Mesendoderm (in vitro differentiated cells): ENCODE data around the gene CUL4A.
"Not testable (repeated sequence)": the region's sequence is repeated elsewhere in the genome, so short reads cannot be mapped to it uniquely, and the experiment has no call there.

Experiments
- DNase-seq: peaks from one replicate; pipeline ENCODE4 v3.0.0; 2013
- H2AK5ac ChIP-seq: 2 replicates; pipeline ENCODE4 v1.6.1; 2013; ENCODE audit warnings: low read length, inconsistent platforms
- H2BK120ac ChIP-seq: 2 replicates; pipeline ENCODE4 v1.6.1; 2013; ENCODE audit warnings: low read depth, mild to moderate bottlenecking, low read length, moderate library complexity, mixed read lengths
- H2BK15ac ChIP-seq: replicated peaks from 2 replicates; pipeline ENCODE4 v1.6.1; 2013; ENCODE audit warnings: low read depth, mild to moderate bottlenecking, moderate library complexity
- H2BK5ac ChIP-seq: 2 replicates; pipeline ENCODE4 v1.6.1; 2013; ENCODE audit warnings: low read length, inconsistent platforms
- H3K18ac ChIP-seq: 2 replicates; pipeline ENCODE4 v1.6.1; 2013; ENCODE audit warnings: mild to moderate bottlenecking, low read length, mixed read lengths
- H3K23ac ChIP-seq: one replicate; pipeline ENCODE4 v1.6.1; 2013; ENCODE audit warnings: low read length
- H3K27ac ChIP-seq: 2 replicates; pipeline ENCODE4 v1.5.1; 2013; ENCODE audit warnings: low read depth, mild to moderate bottlenecking, inconsistent platforms, low read length, moderate library complexity
- H3K27me3 ChIP-seq: 2 replicates; pipeline ENCODE4 v1.6.1; 2013; ENCODE audit warnings: low read length, control low read depth, mild to moderate bottlenecking, inconsistent platforms; ENCODE audit not compliant: insufficient read depth, poor library complexity
- H3K36me3 ChIP-seq: 2 replicates; pipeline ENCODE4 v1.6.1; 2013; ENCODE audit warnings: low read length, inconsistent platforms; ENCODE audit not compliant: control insufficient read depth, insufficient read depth
- H3K4ac ChIP-seq: one replicate; pipeline ENCODE4 v1.6.1; 2013; ENCODE audit warnings: low read depth, mild to moderate bottlenecking, low read length, moderate library complexity
- H3K4me1 ChIP-seq: 2 replicates; pipeline ENCODE4 v1.6.1; 2013; ENCODE audit warnings: low read depth, low read length, inconsistent platforms; ENCODE audit not compliant: control insufficient read depth
- H3K4me2 ChIP-seq: 2 replicates; pipeline ENCODE4 v1.6.1; 2013; ENCODE audit warnings: low read length
- H3K4me3 ChIP-seq: 2 replicates; pipeline ENCODE4 v1.5.1; 2013; ENCODE audit warnings: mild to moderate bottlenecking, low read length
- H3K56ac ChIP-seq: one replicate; pipeline ENCODE4 v1.6.1; 2013; ENCODE audit warnings: low read length
- H3K79me1 ChIP-seq: 2 replicates; pipeline ENCODE4 v1.6.1; 2013; ENCODE audit warnings: low read length, inconsistent platforms
- H3K79me2 ChIP-seq: 2 replicates; pipeline ENCODE4 v1.6.1; 2013; ENCODE audit warnings: mild to moderate bottlenecking, low read length; ENCODE audit not compliant: control insufficient read depth, insufficient read depth
- H3K9ac ChIP-seq: 2 replicates; pipeline ENCODE4 v1.6.1; 2013; ENCODE audit warnings: low read length, inconsistent platforms
- H4K5ac ChIP-seq: one replicate; pipeline ENCODE4 v1.6.1; 2013; ENCODE audit warnings: low read length
- H4K8ac ChIP-seq: one replicate; pipeline ENCODE4 v1.6.1; 2013; ENCODE audit warnings: low read depth, mild to moderate bottlenecking, control low read depth, low read length, moderate library complexity
- WGBS: extraction: QIAGEN DNeasy Blood & Tissue Kit; methylation state at CpG from one replicate; pipeline ENCODE4 v1.1.7; 2013; ENCODE audit warnings: low lambda C conversion rate, missing lambda C conversion rate; ENCODE audit not compliant: insufficient coverage; ENCODE audit errors: extremely low coverage; 5-methylcytosine and 5-hydroxymethylcytosine counted together

The CUL4A gene

GRCh38 chr13:113245849-113246796 is 36.7 kb downstream of the CUL4A start:
- Histone ChIP-seq H2BK120ac (no peak overlapping the region), H2AK5ac (no peak overlapping the region)
- no CpG with 5 or more reads among the region's 10 CpGs for WGBS

GRCh38 chr13:113252516-113253095 is 43.2 kb downstream of the CUL4A start:
- Histone ChIP-seq H3K4me2 (no peak overlapping the region), H3K79me1 (no peaks in the 10 kb centered on the region), H2BK5ac (no peak overlapping the region), H3K4me1 (no peaks in the 10 kb centered on the region), H3K9ac (no peak overlapping the region), H3K56ac (no peak overlapping the region), H3K18ac (no peak overlapping the region), H3K36me3 (peaks cover 15% of the 10 kb centered on the region), H2BK15ac (no peak overlapping the region), H3K4ac (no peak overlapping the region), H4K5ac (no peak overlapping the region), H2BK120ac (no peak overlapping the region), H2AK5ac (no peak overlapping the region), H3K27me3 (no peaks in the 10 kb centered on the region), H3K23ac (no peak overlapping the region), H3K27ac (no peak overlapping the region), H4K8ac (no peak overlapping the region), H3K4me3 (no peak overlapping the region), H3K79me2 (no peaks in the 10 kb centered on the region)
- no CpG with 5 or more reads among the region's 11 CpGs for WGBS
- DNase-seq: no peak

More at GRCh38 chr13:113245849-113246796, 36.7 kb downstream of the CUL4A start:
- H4K8ac ChIP-seq: no peak overlapping the region
- no peak overlapping the region for H3K4me2 ChIP-seq
- H3K36me3 ChIP-seq: peaks cover 20% of the 10 kb centered on the region
- H2BK15ac ChIP-seq: no peak overlapping the region
- H3K23ac ChIP-seq: no peak overlapping the region
- H3K79me1 ChIP-seq: no peaks in the 10 kb centered on the region
- H3K27ac ChIP-seq: no peak overlapping the region
- no peak overlapping the region for H3K4ac ChIP-seq
- no peak overlapping the region for H2BK5ac ChIP-seq
- H3K4me1 ChIP-seq: no peaks in the 10 kb centered on the region
- no peak overlapping the region for H4K5ac ChIP-seq
- H3K9ac ChIP-seq: no peak overlapping the region
- H3K4me3 ChIP-seq: no peak overlapping the region
- H3K18ac ChIP-seq: no peak overlapping the region
- H3K56ac ChIP-seq: no peak overlapping the region
- H3K79me2 ChIP-seq: no peaks in the 10 kb centered on the region
- no peaks in the 10 kb centered on the region for H3K27me3 ChIP-seq
- peak; percentile 11 for DNase-seq

- H3K79me1 ChIP-seq, H3K79me2 ChIP-seq, H3K4ac ChIP-seq, H3K4me1 ChIP-seq, H3K9ac ChIP-seq, H2BK15ac ChIP-seq, H3K27me3 ChIP-seq, H3K23ac ChIP-seq, H2BK120ac ChIP-seq, H3K27ac ChIP-seq, H3K18ac ChIP-seq, H4K8ac ChIP-seq, H4K5ac ChIP-seq, H3K56ac ChIP-seq, H3K4me3 ChIP-seq, H2BK5ac ChIP-seq, H3K4me2 ChIP-seq, DNase-seq, H2AK5ac ChIP-seq: not testable (repeated sequence)
- H3K36me3 ChIP-seq: peaks cover 12% of the 10 kb centered on the region
- no CpG with 5 or more reads among the region's 6 CpGs for WGBS
These were observed 48.5 kb downstream of the CUL4A start for GRCh38 chr13:113257908-113258307.

GRCh38 chr13:113258321-113259054 is 49.1 kb downstream of the CUL4A start:
- Histone ChIP-seq H4K5ac (no peak overlapping the region), H3K18ac (no peak overlapping the region), H3K27ac (no peak overlapping the region), H3K27me3 (no peaks in the 10 kb centered on the region), H3K23ac (no peak overlapping the region), H4K8ac (no peak overlapping the region), H3K4ac (no peak overlapping the region), H3K9ac (no peak overlapping the region), H3K4me1 (no peaks in the 10 kb centered on the region), H3K79me1 (no peaks in the 10 kb centered on the region), H2BK120ac (no peak overlapping the region), H3K4me3 (no peak overlapping the region), H3K56ac (no peak overlapping the region), H3K79me2 (no peaks in the 10 kb centered on the region), H2BK5ac (no peak overlapping the region), H2BK15ac (no peak overlapping the region), H3K4me2 (no peak overlapping the region), H2AK5ac (no peak overlapping the region), H3K36me3 (peaks cover 13% of the 10 kb centered on the region)
- no CpG with 5 or more reads among the region's 5 CpGs for WGBS
- no peak for DNase-seq

GRCh38 chr13:113260996-113261395 is 51.6 kb downstream of the CUL4A start:
- no peak overlapping the region for H3K4ac ChIP-seq
- no peak overlapping the region for H2BK15ac ChIP-seq
- no peak overlapping the region for H3K27ac ChIP-seq
- H3K4me3 ChIP-seq: no peak overlapping the region
- H3K79me2 ChIP-seq: no peaks in the 10 kb centered on the region
- H2AK5ac ChIP-seq: no peak overlapping the region
- H2BK120ac ChIP-seq: no peak overlapping the region
- H3K79me1 ChIP-seq: no peaks in the 10 kb centered on the region
- no peak overlapping the region for H4K8ac ChIP-seq
- no peak for DNase-seq
- no peaks in the 10 kb centered on the region for H3K4me1 ChIP-seq
- H4K5ac ChIP-seq: no peak overlapping the region
- no CpG with 5 or more reads among the region's 13 CpGs for WGBS
- H3K27me3 ChIP-seq: no peaks in the 10 kb centered on the region
- H3K18ac ChIP-seq: no peak overlapping the region
- H3K36me3 ChIP-seq: peaks cover 10% of the 10 kb centered on the region
- H3K4me2 ChIP-seq: no peak overlapping the region
- no peak overlapping the region for H3K56ac ChIP-seq
- no peak overlapping the region for H3K9ac ChIP-seq
- no peak overlapping the region for H3K23ac ChIP-seq
- H2BK5ac ChIP-seq: no peak overlapping the region
